Ishikawa (cell line): Measurements from ENCODE around the gene NTM.

Experiments
- EGR1 ChIP-seq: IDR thresholded peaks from 2 replicates; pipeline ENCODE4 v1.6.1; 2012
- FOXM1 ChIP-seq: IDR thresholded peaks from 2 replicates; pipeline ENCODE4 v1.6.1; 2012; ENCODE audit warnings: low read depth, borderline replicate concordance
- NFIC ChIP-seq: IDR thresholded peaks from 2 replicates; pipeline ENCODE4 v1.6.1; 2012
- RAD21 ChIP-seq: IDR thresholded peaks from 2 replicates; pipeline ENCODE4 v1.6.1; 2012; ENCODE audit warnings: low read depth
- REST ChIP-seq: IDR thresholded peaks from 2 replicates; pipeline ENCODE4 v1.6.1; 2012; ENCODE audit warnings: low read depth, mild to moderate bottlenecking
- ZBTB7A ChIP-seq: IDR thresholded peaks from 2 replicates; pipeline ENCODE4 v1.6.1; 2012; ENCODE audit warnings: low read depth
- TF ChIP-seq, protein P1 (sequence below): IDR thresholded peaks from 2 replicates; pipeline ENCODE4 v1.6.1; 2012
- TF ChIP-seq, protein P2 (sequence below): IDR thresholded peaks from 2 replicates; pipeline ENCODE4 v1.6.1; 2012

- TF ChIP-seq FOXM1 (no peak), REST (no peak), ZBTB7A (no peak), EGR1 (no peak), NFIC (no peak), RAD21 (no peak)
- TF ChIP-seq, protein P1, sequence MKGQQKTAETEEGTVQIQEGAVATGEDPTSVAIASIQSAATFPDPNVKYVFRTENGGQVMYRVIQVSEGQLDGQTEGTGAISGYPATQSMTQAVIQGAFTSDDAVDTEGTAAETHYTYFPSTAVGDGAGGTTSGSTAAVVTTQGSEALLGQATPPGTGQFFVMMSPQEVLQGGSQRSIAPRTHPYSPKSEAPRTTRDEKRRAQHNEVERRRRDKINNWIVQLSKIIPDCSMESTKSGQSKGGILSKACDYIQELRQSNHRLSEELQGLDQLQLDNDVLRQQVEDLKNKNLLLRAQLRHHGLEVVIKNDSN = no peak
- TF ChIP-seq, protein P2, sequence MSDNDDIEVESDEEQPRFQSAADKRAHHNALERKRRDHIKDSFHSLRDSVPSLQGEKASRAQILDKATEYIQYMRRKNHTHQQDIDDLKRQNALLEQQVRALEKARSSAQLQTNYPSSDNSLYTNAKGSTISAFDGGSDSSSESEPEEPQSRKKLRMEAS = no peak
Measured at GRCh38 chr11:131811383-131811782, 441.0 kb downstream of the NTM start.
